ENCODE results near the gene RNLS.

RNLS gene

DNA sequence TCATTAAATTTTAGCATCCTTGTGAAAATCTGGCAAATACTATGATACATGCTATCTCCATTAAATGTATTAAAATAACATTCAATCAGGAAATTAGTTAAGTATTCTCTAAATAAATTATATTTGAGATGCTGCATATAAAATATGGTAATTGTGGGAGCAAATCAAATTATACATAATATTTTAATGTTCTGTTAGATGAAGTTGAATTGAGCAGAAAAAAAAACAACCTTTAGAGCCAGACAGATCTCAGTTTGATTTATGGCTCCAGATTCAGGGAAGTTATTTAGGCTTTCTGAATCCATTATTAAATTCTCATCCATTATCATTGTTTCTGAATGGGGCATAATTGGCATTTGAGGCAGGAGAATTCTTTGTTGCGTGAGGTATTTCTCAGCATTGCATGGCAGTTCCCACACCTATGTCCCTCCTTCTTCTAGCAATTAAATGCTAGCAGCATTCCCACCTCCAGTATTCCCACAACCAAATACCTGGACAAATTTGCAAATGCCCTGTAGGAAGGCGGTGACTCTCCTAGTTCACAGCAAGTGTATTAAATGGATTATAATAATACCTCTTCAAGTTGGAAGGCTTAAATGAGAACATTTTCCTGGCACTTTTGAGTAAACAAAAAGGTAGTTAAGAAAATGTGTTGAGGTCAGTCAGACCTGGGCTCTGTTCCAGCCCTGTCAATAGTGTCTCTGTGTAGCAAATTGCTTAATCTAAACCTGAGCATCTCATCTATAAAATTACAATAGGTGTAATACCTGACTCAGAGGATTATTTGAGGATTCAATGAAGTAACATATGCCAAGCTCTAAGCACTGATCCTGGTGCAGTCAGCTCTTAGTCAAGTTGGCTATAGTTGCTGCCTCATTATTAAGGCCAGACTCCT lies 108.9 kb downstream of the RNLS start:
- DNase-seq: peak; percentile 4 to 44

DNA sequence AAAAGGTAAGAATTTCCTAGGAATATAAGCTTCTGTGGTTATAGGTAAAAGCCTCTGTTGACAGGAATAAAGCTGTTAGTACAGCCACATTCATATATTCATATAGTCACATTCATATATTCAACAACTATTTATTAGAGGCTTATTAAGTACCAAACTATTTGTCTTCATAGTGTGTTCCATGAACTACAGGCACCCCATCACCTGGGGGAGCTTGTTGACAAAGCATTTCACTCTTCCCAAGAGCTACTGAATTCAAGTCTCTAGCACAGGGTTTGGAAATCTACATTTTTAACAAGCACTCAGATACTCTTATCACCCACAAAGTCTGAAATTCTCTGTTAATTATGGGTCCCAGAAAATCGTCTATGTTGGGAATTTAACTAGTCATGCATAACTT lies 110.6 kb downstream of the RNLS start:
- DNase-seq: no peak

DNA sequence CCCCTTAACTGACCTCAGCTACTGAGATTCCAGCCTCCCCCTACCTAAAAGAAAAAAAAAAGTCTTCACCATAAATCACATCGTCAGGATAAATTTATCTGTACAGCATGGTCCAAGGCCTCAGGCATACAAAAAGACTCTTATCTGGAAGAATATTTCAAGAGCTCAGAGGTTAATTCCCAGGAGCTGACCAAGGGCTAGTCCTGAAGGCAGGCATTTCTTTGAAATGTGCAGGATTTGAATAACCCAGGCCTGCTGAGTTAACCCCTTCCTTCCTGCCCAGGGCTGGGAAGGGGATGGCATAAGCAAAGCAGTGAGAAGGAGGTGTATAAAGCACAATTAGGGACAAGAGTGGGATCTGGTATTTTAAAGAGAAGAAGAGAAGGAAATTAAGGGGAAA lies 111.2 kb downstream of the RNLS start:
- DNase-seq: no peak

DNA sequence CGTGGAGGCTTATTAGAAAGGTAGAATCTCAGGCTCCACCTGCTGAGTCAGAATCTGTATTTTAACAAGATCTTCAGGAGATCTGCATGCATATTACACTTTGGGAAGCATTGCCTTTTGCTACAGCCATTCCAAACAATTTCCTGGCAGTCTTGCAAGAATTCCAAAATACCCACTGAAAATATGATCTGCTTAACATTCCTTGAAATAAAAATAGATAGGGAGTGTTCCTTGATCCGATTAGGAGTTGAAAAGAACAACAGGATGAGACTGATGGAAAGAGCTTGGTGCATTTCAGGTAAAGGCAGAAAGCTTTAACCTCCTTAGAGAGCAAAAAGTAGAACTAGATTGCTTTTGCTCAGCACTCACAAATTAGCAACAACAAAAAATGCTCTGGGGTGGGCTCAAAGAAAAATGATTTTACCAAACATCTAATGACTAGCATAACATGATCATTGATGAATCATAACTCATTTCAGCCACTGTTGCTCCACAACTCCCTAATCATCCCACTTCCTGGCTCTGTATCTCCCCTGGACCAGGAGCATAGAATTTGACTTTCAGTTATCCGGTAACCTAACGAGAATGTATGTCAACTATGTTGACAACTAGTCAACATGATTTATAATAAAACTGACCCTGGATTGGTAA lies 115.2 kb downstream of the RNLS start:
- DNase-seq: no peak

DNA sequence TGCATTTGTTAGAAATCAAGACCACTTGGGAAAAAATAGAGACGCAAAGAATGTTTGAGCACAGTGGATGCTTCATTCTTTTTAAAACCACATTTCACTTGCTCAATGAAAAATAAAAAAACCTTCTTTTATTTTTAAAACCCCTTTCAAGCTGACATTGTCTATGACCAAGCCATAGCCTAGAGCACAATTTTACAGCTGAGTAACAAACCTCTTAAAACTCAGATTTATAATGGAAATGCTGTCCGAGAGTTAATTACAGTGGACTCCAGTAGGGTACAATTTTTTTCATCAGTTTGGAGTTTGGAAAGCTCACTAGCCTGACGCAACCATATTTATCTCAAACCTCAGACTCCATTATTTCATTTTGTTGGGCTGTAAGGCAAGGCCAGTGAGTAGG lies 116.3 kb downstream of the RNLS start:
- no peak for DNase-seq

DNA sequence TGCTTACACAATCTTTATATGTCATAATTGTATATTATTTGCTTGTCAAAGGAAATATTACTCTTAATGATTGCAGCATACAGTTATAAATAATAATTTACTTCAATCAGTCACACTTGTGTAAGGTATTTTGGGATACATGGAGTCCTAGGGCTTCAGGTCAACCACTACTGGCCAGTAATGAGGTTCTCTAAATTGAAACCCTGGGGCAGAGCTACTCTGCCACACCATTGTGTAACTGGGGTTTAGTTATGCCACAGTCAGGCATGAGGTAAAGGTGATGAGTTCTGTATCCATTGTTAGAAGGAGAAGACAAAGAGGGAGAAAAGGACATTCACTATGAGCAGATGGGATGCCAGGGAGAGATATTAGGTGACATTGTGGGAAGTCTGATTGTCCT lies 117.4 kb downstream of the RNLS start:
- DNase-seq: no peak

DNA sequence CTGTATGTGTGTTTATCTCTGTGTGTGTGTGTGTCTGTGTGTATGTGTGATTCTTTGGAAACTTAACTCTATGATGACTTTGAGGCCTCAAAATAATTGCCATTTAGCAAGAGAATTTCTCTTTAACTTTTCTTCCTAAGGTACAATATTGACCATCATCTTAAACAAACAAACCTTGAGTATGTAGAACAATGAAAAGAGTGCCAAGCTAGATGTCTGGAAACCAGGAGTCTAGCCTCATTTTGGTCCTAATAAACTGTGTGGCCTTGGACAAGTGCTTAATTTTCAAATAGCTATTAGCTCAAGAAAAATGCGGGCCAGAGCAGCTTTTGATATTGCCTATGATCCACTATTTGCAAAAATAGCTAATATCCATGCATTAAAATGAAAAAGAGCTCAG lies 119.3 kb downstream of the RNLS start:
- DNase-seq: no peak

DNA sequence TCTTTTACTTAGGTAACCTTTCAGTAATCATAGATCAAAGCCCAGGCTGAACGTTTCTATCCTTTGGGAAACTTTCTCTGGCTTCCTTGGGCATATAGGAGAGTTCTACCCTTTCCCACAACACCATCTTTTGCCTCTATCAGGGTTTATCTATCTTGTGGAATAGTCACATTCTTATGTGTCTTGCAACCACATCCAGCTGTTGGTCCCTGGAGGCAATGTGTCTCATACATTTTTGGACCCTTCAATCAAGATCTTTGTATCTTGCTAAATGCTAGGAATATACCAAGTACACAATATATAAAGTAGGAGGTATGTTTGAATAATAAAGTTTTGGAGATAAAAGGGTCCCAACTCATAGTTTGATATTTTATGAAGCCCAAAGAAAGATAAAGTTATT lies 121.7 kb downstream of the RNLS start:
- DNase-seq: no peak

DNA sequence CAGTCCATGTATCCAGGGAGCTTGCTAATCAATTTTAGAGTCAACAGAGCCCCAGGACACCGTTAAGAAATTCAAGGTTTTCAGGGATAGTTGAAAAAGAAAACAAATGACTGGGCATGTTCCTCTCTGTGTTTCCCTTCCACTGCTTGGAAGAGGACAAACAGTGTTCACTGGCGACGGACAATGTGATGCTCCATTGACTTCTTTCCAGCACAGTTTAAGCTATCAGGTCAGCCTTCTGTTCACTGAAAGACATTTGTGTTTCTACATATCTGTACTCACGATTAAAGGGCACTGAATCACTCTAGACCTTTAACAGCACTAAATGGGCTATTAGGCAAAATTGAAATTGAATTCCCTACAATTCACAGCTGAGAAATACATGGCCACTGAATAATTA lies 123.6 kb downstream of the RNLS start:
- no peak for DNase-seq

DNA sequence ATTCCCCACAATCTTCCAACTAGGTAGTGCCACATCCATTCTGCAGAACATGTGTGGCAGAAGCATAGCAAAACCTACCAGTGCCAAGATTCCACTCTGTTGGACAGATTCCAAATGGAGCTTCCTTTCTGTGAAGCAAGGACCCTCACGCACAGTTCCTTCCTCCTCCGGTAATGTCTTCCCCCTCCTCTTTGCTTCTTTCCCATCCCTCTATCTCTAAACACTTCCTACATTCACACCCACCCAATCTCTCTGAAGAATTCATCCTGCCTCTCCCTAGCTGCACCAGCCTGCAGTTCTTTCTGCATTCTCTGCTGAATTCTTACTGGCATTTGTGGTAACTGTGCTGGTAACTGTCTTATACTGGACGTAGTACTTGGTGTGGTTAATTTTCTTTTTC lies 124.9 kb downstream of the RNLS start:
- no peak for DNase-seq

DNA sequence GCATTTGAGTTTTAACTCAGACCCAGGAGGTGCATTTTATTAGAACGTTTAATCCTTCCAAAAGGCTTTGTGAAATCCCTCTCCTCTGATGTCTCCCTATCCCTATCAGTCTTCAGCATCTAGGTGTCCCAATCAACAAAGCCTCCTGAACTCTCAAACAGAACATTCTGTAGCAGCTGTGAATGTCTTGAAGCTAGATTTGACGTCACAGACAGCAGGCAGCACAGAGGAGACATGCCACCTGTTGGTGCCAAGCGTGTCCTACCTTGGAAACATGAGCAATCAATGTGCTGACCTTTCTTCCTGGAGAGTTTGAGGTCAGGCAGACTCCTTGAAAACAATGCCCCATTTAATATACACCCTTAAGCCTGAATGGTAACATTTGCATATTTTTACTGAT lies 125.5 kb downstream of the RNLS start:
- no peak for DNase-seq

DNA sequence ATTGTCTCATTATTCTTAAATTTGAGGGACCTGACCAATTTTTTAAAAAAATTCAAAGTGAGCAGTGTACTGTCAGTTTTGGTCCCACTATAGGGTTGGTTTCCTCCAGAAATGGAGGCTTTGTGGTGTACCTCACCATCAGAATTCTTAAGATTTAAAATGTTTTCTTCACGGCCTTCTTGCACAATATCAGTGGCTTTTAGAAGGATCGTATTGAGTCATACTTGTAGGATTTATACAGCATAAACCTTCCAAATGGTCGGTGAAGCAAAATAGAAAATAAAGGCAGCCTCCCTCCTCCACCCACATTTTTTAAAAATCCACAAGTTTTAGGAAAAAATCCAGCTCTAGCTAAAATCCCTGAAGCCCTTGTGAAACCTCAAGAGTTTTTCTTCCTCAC lies 126.4 kb downstream of the RNLS start:
- no peak for DNase-seq

DNA sequence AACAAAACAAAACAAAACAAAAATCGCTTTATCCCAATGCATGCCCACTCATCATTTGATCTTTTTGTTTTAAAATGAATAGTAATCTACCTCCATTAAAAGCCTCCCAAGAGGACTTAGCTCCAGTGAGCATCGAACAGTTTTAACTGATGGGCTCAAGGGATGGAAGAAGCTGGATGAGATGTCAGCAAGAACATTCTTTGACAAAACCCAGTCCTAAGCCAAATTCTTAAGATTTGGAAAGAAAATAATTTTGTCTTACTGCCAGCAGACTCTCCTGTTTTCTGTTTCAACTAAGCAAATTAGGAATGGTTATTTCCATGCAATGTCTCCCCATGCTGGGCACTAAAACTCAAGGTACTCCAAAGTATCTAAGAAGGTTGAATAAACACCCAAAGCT lies 127.3 kb downstream of the RNLS start:
- DNase-seq: no peak

DNA sequence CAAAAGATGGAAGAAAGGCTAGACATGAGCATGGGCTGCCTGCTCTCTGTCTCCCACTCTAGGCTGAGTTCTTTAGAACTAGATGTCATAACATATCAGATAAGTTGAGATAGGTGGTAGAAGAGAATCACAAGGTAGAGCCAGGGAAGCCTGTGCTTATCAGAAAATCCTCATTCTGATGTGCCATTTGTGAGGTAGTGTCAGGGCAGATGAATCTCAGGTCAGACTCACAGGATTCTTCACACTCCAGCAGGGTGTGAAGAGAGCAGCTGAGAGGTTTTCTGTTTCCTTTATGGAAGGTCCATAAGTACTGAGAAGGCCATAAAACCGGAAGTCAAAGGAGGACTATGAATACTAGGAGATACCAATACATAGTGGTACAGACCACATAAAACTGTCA lies 132.9 kb downstream of the RNLS start:
- no peak for DNase-seq

DNA sequence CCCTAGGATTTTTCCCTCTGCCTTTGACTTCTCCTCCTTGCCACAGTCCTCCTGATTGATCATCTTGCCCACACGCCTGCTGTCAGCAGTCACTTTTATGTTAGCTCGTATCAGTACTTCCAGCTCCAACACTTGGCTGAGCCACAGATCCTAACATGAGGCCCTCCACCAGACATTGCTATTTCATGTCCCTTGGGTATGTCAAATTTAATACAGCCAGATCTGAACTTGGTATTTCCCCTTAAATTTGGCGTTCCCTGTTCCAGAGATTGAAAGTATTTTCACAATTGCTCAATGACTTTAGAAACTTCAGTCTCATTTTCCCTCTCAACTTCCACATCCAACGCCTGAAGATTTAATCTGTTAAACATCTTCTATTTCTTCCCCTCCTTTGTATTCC lies 140.4 kb downstream of the RNLS start:
- DNase-seq: no peak

DNA sequence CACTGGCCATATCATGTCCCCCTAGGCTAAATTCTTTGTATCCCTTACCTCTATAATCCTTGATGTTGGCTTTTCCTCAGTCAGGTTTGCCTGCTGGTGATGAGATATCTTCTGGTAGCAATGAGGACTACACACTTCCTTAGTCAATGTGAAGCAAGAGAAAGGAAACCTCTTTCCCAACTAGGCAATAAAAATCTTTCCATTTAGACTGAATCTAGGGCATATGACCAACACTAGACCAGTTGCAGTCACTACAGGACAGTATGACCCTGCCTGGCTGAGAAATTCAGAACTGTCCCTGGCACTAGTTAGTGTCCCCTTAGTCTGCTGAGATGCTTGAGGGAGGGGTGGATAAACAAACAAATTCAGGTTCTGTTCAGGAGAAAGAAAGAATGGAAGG lies 142.6 kb downstream of the RNLS start:
- no peak for DNase-seq

DNA sequence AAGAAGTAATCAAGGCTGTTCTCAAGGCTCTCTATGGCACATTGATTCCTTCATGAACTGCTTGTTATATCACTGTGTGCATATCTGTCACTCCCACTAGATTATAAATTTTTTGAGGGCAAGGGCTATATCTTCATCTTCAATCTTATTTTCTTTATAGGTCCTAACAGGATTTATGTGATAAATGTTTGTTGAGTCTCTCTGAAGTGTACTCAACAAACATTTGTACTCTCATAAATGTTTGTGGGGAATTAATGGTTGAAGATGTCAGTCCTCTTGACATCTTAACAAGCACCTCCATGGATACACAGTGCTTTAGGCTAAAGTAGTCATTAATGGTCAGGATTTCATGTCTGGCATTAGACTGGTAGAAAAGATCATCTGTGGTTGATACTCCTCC lies 143.2 kb downstream of the RNLS start:
- no peak for DNase-seq

DNA sequence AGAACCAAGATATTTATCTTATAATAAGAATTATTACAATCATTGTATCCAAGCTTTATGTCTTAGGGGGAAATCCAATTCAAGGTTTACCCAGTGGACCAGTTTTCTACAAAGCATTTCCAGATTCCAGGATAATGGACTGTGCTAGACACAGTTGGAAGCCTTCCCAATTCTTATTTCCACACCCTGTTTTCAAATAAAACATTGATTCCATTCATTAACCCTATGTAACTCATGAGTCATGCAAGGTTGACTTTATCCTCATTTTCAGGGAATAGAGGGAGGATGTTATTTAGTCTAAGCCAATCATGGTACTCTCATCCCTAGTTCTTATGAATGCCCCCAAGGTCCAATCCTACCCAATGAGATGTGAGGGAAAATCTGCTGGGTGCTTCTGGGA lies 145.7 kb downstream of the RNLS start:
- DNase-seq: no peak

DNA sequence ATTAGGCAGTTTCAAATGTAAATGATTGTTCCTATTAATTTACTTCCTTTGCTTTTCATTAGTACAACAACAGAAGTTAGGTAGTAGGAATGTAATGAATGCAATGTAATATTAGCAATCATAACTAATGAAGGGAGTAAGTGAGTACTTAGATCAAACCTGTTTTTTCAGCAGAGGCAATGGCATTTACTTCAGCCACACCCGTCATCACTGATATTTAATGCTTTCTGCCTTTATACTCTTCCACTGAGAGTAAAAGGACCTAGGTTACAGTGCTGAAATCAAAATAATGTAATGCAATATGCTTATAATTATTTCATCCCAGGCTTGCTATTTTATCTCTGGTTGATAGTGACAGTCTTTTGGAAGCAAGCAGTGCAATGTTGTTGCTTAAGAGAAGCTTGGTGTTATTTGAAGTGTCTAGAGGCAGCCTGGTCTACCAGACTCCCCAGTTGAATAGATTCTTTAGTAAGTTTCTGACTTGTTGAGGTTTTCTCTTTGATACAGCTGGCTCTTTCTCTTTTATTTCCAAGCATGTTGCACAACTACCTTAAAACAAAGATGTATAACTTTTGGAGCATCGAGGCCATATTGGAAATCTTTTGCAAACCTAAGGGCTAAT lies 149.4 kb downstream of the RNLS start:
- no peak for DNase-seq

DNA sequence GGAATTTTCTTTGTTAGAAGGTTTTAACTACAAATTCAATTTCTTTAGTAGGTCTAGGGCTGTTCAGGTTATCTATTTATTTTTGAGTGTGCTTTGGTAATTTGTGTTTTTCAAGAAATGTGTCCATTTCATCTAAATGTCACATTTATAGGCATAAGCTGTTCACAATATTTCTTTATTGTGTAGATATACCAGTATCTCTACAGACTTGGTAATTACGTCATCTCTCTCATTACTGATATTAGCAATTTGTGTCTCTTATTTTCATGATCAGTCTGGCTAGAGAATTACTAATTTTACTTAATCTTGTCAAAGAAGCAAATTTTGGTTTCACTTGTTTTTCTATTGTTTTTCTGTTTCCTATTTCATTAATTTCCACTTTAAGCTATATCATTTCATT lies 152.0 kb downstream of the RNLS start:
- no peak for DNase-seq

DNA sequence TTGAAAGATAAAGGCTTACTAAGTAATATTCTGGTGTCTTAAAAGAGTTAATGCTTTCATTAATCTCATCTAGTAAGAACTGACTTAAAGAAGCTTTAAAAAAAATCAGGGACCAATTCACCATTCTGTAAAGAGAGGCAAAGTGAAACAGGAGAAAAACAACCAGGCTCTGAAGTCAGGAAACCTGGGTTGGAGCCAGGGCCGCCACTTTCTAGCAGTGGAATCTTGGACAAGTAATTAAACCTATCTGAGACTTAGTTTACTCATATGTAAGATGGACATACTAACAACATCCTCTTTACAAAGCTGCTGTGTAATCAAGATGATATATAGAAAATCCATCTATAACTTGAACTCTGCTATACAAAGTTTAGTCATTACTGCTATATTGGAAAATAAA lies 154.1 kb downstream of the RNLS start:
- no peak for DNase-seq

DNA sequence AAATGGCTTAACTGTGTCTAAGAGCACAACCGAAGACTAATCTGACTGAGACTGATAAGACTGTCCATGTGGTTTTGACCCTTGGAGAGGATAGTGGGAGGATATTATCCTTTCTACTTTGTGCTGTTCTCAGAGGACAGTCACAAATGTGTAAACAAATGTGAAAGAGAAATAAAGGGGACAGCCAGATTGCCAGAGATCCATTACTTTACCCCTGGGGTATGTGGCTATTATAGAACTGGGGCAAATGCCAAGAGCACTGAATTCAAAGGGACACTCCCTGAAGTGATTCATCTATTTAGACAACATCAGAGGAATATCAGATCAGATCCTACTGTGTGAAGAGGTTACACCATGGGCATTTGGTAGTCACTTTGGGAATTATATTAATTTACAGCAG lies 154.7 kb downstream of the RNLS start:
- DNase-seq: no peak

DNA sequence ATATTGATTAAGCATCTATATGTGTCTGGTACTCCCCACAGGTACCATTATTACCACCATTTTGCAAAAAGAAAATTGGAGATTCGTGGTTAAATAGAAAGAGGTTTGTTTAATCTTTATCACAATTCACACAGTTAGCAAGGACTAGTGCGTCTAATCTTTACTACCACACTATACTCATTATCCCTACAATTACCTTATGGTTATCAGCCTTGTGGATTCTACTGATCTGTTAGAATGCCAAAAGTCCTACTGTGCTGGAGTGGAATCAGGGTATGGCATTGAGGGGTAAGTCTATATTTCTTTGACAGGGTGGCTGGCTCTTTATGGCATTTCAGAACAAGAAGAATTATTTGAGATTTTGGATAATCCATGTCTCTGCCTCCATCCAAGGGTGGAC lies 156.1 kb downstream of the RNLS start:
- no peak for DNase-seq

DNA sequence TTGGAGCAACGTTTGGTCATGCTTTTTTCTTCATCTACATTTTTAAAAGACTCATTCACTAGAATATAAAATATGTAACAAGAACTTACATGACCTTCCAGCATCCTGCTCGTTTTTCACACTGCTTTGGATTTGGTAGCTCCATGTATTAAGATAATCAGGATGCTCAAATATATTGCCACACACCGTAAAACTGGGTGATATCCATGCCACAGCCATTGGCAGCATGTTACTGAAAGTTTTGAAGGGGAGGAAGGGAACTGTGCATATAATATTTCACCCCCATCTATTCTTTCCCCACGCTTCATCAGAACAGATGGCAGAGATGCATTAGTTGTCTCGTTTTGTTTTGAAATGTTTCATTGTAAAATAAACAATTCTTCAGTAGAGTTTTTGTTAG lies 158.2 kb downstream of the RNLS start:
- DNase-seq: no peak
